GM12878 (cell line): ENCODE measurements around the gene ZNF444. TPM values are rescaled to one million over a fixed set of nuclear protein-coding genes. Genes with fewer than 3 reads are reported as not detected.

Experiments used
- ATAC-seq: fragments of 200-7000 bp; cut with Tn5 transposase; 3 replicates; pipeline ENCODE4 v1.9.1; 2020; ENCODE audit warnings: mild to moderate bottlenecking, moderate library complexity
- BruUV-seq: library from RNA; stranded (reverse); fragments of 400-500 nt; replicated peaks from 2 replicates; lab custom pipeline; 2021; lab: Mats Ljungman, UMichigan
- CTCF ChIA-PET: fragments of 300-600 bp; sonication (Branson Sonifier 250); formaldehyde crosslinking; extraction: SDS; loops from one replicate; lab custom pipeline; 2021; ENCODE audit warnings: inconsistent platforms; lab: Yijun Ruan, JAX
- POLR2A ChIA-PET: fragments of 350-600 bp; formaldehyde crosslinking; extraction: SDS; loops from one replicate; lab custom pipeline; 2021; ENCODE audit warnings: inconsistent platforms; lab: Charles Lee
- RAD21 ChIA-PET: fragments of 300-600 bp; sonication (Branson Sonifier 250); formaldehyde crosslinking; loops from one replicate; lab custom pipeline; 2023; ENCODE audit warnings: antibody characterized with exemption; ENCODE audit not compliant: unreplicated experiment; lab: Charles Lee
- SMC1A ChIA-PET: fragments of 300-600 bp; sonication (Branson Sonifier 250); formaldehyde crosslinking; loops from one replicate; lab custom pipeline; 2023; ENCODE audit not compliant: unreplicated experiment, uncharacterized antibody; lab: Charles Lee
- DNase-seq: peaks from one replicate; pipeline ENCODE4 v3.0.0-alpha.2; 2011; ENCODE audit warnings: low read depth, low spot score
- FAIRE-seq: peaks from 3 replicates; lab custom pipeline; 2011; peaks lifted over from hg19 to GRCh38; lab: Jason Lieb, UNC
- H2AFZ ChIP-seq: 2 replicates; pipeline ENCODE4 v1.6.0; 2011; ENCODE audit warnings: low read depth, low read length, control low read depth; ENCODE audit not compliant: control insufficient read depth
- H3K27ac ChIP-seq: 2 replicates; pipeline ENCODE4 v1.5.1; 2011; ENCODE audit warnings: control low read depth; ENCODE audit not compliant: control insufficient read depth, insufficient read depth
- H3K27me3 ChIP-seq, 2 experiments: replicated peaks in 1 of 2; 2 replicates each; pipeline versions ENCODE4 v1.6.0 to v1.6.1; 2011; ENCODE audit warnings: low read length in 1 of 2; ENCODE audit not compliant: control insufficient read depth in 2 of 2, insufficient read depth in 2 of 2
- H3K36me3 ChIP-seq, 2 experiments: 2 replicates each; pipeline ENCODE4 v1.5.1; 2011; ENCODE audit warnings: low read length in 1 of 2; ENCODE audit not compliant: control insufficient read depth in 2 of 2, insufficient read depth in 2 of 2
- H3K4me1 ChIP-seq: 2 replicates; pipeline ENCODE4 v1.6.1; 2011; ENCODE audit warnings: mild to moderate bottlenecking, low read length, moderate library complexity, mixed read lengths; ENCODE audit not compliant: control insufficient read depth, insufficient read depth
- H3K4me2 ChIP-seq: 2 replicates; pipeline ENCODE4 v1.6.0; 2011; ENCODE audit warnings: control low read depth; ENCODE audit not compliant: control insufficient read depth, insufficient read depth
- H3K4me3 ChIP-seq: fragments of 200-600 bp; sonication (generic); 2 replicates; pipeline ENCODE4 v1.5.1; 2016
- H3K79me2 ChIP-seq: 2 replicates; pipeline ENCODE4 v1.6.0; 2011; ENCODE audit warnings: low read length; ENCODE audit not compliant: control insufficient read depth, insufficient read depth
- H3K9ac ChIP-seq: 2 replicates; pipeline ENCODE4 v1.8.0; 2011; ENCODE audit warnings: low read length, control low read depth, mixed read lengths; ENCODE audit not compliant: control insufficient read depth, insufficient read depth
- H3K9me3 ChIP-seq: replicated peaks from 3 replicates; pipeline ENCODE4 v1.5.1; 2011; ENCODE audit warnings: mild to moderate bottlenecking, low read length; ENCODE audit not compliant: control insufficient read depth, insufficient read depth
- H4K20me1 ChIP-seq: 2 replicates; pipeline ENCODE4 v1.6.0; 2011; ENCODE audit not compliant: control insufficient read depth, insufficient read depth
- BMI1 ChIP-seq: fragments of 450-650 bp; IDR thresholded peaks from 2 replicates; pipeline ENCODE4 v1.6.1; 2016; ENCODE audit warnings: mild to moderate bottlenecking, moderate library complexity, borderline replicate concordance
- FOXK2 ChIP-seq: fragments of 450-650 bp; IDR thresholded peaks from 2 replicates; pipeline ENCODE4 v1.6.1; 2017; ENCODE audit warnings: mild to moderate bottlenecking, moderate library complexity
- HDGF ChIP-seq: fragments of 450-650 bp; IDR thresholded peaks from 2 replicates; pipeline ENCODE4 v1.6.1; 2016; ENCODE audit warnings: antibody characterized with exemption
- MYB ChIP-seq: fragments of 150-350 bp; IDR thresholded peaks from 2 replicates; pipeline ENCODE4 v1.6.1; 2014; ENCODE audit warnings: mild to moderate bottlenecking, low read depth, low read length, borderline replicate concordance
- NFXL1 ChIP-seq: fragments of 450-650 bp; IDR thresholded peaks from 2 replicates; pipeline ENCODE4 v1.6.1; 2017; ENCODE audit warnings: antibody characterized with exemption, mild to moderate bottlenecking, borderline replicate concordance
- NFYA ChIP-seq: IDR thresholded peaks from 2 replicates; pipeline ENCODE4 v1.6.1; 2011; ENCODE audit warnings: low read depth, mild to moderate bottlenecking, low read length, improper control_type of control experiment, borderline replicate concordance
- NR2C1 ChIP-seq: fragments of 450-650 bp; IDR thresholded peaks from 2 replicates; pipeline ENCODE4 v1.6.1; 2017; ENCODE audit warnings: antibody characterized with exemption, mild to moderate bottlenecking, moderate library complexity
- RB1 ChIP-seq: fragments of 450-650 bp; formaldehyde crosslinking; IDR thresholded peaks from 2 replicates; pipeline ENCODE4 v1.6.1; 2017; ENCODE audit warnings: mild to moderate bottlenecking, borderline replicate concordance
- SREBF1 ChIP-seq: IDR thresholded peaks from 2 replicates; pipeline ENCODE4 v1.6.1; 2012; ENCODE audit warnings: mild to moderate bottlenecking, low read length
- ZNF274 ChIP-seq: IDR thresholded peaks from one replicate; pipeline ENCODE4 v1.8.0; 2011; ENCODE audit not compliant: insufficient read length, insufficient read depth
- ZNF622 ChIP-seq: fragments of 450-650 bp; IDR thresholded peaks from 2 replicates; pipeline ENCODE4 v1.6.1; 2017; ENCODE audit warnings: mild to moderate bottlenecking, inconsistent platforms
- WGBS: methylation state at CpG from one replicate; pipeline ENCODE4 v1.1.6; 2016; ENCODE audit warnings: low lambda C conversion rate; ENCODE audit not compliant: insufficient replicate concordance, insufficient coverage; ENCODE audit errors: missing lambda C conversion rate; 5-methylcytosine and 5-hydroxymethylcytosine counted together
- in situ Hi-C: fragments of 300-500 bp; cut with MboI; formaldehyde crosslinking; loops from 9 replicates; pipeline ENCODE4 v1.14.3; 2018; ENCODE audit warnings: mixed read lengths
- intact Hi-C: fragments of 100-400 bp; cut with micrococcal nuclease; formaldehyde crosslinking; loops from one replicate; pipeline ENCODE4 v1.14.2; 2022; ENCODE audit not compliant: unreplicated experiment
- polyA plus RNA-seq, 11 experiments: library from polyadenylated mRNA; depleted of rRNA in 4 of 11; unstranded in 6 of 11; stranded (reverse) in 5 of 11; fragments of >200 nt; fragmentation: Nextera tagmentation in 4 of 11; fragmentation: Illumina TruSeq in 1 of 11; extraction: Ambion mirVana in 4 of 11; extraction: Trizol in 1 of 11; gene quantifications; 1 replicate in 1 of 11; 2 replicates in 10 of 11; pipeline versions ENCODE4 v1.2.1 to v1.2.3, GENCODE V29; 2011 to 2016; ENCODE audit warnings: inconsistent platforms in 2 of 11, missing spikeins in 2 of 11, low read depth in 1 of 11
- total RNA-seq, 4 experiments: library from RNA; depleted of rRNA in 3 of 4; stranded (reverse); fragments of >200 nt in 3 of 4; fragmentation: Illumina TruSeq in 1 of 4; extraction: Trizol in 1 of 4; gene quantifications; 2 replicates each; pipeline versions ENCODE4 v1.2.1 to v1.2.3, GENCODE V29; 2013 to 2021
- TF ChIP-seq, protein P1 (sequence below): IDR thresholded peaks from 2 replicates; pipeline ENCODE4 v1.6.1; 2011; ENCODE audit warnings: borderline replicate concordance, low read depth, mild to moderate bottlenecking, moderate library complexity, mixed read lengths, low read length; ENCODE audit not compliant: insufficient read depth; ENCODE audit errors: extremely low read length
- TF ChIP-seq, protein P2 (sequence below): IDR thresholded peaks from 2 replicates; pipeline ENCODE4 v1.6.1; 2011; ENCODE audit warnings: low read depth, low read length, improper control_type of control experiment, borderline replicate concordance

ZNF444 gene
- total and polyA plus RNA-seq, 10 of the 15 experiments (the other 5 are each of a cell fraction or from before 2014, with no cell fraction given): 0.45 to 28.2 (median 11.6) TPM

- Histone ChIP-seq H3K36me3 (no peaks in the 10 kb centered on the region), H3K79me2 (peaks cover 2% of the 10 kb centered on the region), H3K4me1 (peaks cover 14% of the 10 kb centered on the region), H2AFZ (no peak overlapping the region), H3K27ac (no peak overlapping the region), H3K9ac (no peak overlapping the region), H4K20me1 (no peaks in the 10 kb centered on the region), H3K9me3 (no peaks in the 10 kb centered on the region), H3K4me2 (no peak overlapping the region), H3K27me3 (no peaks in the 10 kb centered on the region), H3K4me3 (no peak overlapping the region)
- intact Hi-C loops (no loop called here), in situ Hi-C loops (loop anchor here (25.0 kb wide), 1 partner anchor 1676 kb away; the partner anchor contains the start of gene ZNF552)
- RAD21 ChIA-PET: no interaction called here
- SMC1A ChIA-PET: no interaction called here
- WGBS: 86% methylated on average over 10 of the region's 10 CpGs
- BruUV-seq: no TSS peak
- CTCF ChIA-PET: interaction anchor here (1.7 kb wide), 1 partner anchor 56 kb away, joined by 4 read pairs; no protein-coding TSS in a partner anchor
- TF ChIP-seq BMI1: no peak
- TF ChIP-seq, protein P1, sequence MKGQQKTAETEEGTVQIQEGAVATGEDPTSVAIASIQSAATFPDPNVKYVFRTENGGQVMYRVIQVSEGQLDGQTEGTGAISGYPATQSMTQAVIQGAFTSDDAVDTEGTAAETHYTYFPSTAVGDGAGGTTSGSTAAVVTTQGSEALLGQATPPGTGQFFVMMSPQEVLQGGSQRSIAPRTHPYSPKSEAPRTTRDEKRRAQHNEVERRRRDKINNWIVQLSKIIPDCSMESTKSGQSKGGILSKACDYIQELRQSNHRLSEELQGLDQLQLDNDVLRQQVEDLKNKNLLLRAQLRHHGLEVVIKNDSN: no peak
- no peak for TF ChIP-seq NR2C1
- TF ChIP-seq RB1: no peak
- TF ChIP-seq SREBF1: no peak
- no peak for TF ChIP-seq HDGF
- TF ChIP-seq NFYA: no peak
- no peak for TF ChIP-seq ZNF622
- TF ChIP-seq ZNF274: no peak
- TF ChIP-seq MYB: no peak
- no peak for TF ChIP-seq NFXL1
- TF ChIP-seq, protein P2, sequence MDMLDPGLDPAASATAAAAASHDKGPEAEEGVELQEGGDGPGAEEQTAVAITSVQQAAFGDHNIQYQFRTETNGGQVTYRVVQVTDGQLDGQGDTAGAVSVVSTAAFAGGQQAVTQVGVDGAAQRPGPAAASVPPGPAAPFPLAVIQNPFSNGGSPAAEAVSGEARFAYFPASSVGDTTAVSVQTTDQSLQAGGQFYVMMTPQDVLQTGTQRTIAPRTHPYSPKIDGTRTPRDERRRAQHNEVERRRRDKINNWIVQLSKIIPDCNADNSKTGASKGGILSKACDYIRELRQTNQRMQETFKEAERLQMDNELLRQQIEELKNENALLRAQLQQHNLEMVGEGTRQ: no peak
- no peak for TF ChIP-seq FOXK2
- FAIRE-seq (no peak), ATAC-seq (no peak), DNase-seq (no peak)
- POLR2A ChIA-PET: no interaction called here
These were observed 4.7 kb upstream of the ZNF444 start for GRCh38 chr19:56136362-56136761.
